Esophagus muscularis mucosa (tissue), 4 donors: ENCODE data around the gene PTPRK.
A peak's percentile ranks its signal among the peaks of the same experiment; 100 is the strongest.

Experiments
- EP300 ChIP-seq: sonication (generic); formaldehyde crosslinking; IDR thresholded peaks from one replicate; pipeline ENCODE4 v1.6.1; 2017; ENCODE audit warnings: antibody characterized with exemption
- POLR2A ChIP-seq: fragments of 450-650 bp; IDR thresholded peaks from one replicate; pipeline ENCODE4 v1.6.1; 2017; ENCODE audit warnings: antibody characterized with exemption, moderate library complexity, mild to moderate bottlenecking, low read depth
- TF ChIP-seq, protein P1 (sequence below), 3 experiments: fragments of 200-600 bp in 2 of 3; fragments of 450-650 bp in 1 of 3; sonication (generic) in 2 of 3; IDR thresholded peaks; one replicate each; pipeline ENCODE4 v1.5.1; 2017 to 2019; ENCODE audit warnings: antibody characterized with exemption in 3 of 3, mild to moderate bottlenecking in 2 of 3, moderate library complexity in 1 of 3

GRCh38 chr6:128370072-128370471 is 150.3 kb downstream of the PTPRK start:
- TF ChIP-seq POLR2A (no peak), EP300 (no peak)
- TF ChIP-seq, protein P1, sequence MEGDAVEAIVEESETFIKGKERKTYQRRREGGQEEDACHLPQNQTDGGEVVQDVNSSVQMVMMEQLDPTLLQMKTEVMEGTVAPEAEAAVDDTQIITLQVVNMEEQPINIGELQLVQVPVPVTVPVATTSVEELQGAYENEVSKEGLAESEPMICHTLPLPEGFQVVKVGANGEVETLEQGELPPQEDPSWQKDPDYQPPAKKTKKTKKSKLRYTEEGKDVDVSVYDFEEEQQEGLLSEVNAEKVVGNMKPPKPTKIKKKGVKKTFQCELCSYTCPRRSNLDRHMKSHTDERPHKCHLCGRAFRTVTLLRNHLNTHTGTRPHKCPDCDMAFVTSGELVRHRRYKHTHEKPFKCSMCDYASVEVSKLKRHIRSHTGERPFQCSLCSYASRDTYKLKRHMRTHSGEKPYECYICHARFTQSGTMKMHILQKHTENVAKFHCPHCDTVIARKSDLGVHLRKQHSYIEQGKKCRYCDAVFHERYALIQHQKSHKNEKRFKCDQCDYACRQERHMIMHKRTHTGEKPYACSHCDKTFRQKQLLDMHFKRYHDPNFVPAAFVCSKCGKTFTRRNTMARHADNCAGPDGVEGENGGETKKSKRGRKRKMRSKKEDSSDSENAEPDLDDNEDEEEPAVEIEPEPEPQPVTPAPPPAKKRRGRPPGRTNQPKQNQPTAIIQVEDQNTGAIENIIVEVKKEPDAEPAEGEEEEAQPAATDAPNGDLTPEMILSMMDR (IDR thresholded peaks at IDR 0.05), result peak in 1 of 3 experiments; percentile 27
